GM19397 (cell line): ENCODE measurements around the gene CDCP1.

Experiments used
- ATAC-seq: cut with Tn5 transposase; IDR thresholded peaks from one replicate; pipeline ENCODE4 v1.9.1; 2021; ENCODE audit warnings: mild to moderate bottlenecking, moderate library complexity; ENCODE audit not compliant: unreplicated experiment

Gene CDCP1

DNA sequence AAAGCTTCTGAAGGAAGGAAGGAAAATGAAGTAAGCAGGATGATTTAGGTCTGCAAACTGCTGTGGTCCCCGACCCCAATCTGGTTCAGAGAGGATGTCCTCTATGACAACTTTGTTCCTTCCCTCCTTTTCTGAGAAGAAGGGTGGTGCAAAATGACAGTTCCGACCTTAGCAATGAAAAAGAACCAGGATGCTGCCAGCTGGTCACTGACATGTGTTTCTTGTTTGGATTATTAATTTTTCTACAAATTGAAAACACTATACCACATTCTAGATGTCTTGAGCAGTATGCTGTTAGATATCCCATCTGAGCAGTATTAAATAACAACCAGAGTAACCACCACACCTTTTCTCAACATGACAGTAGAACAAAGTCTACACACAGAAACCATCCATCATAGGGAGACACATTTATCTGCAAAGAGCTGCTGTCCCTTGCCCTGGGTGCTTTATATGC, 27.5 kb downstream of the CDCP1 start:
- ATAC-seq, result no peak

DNA sequence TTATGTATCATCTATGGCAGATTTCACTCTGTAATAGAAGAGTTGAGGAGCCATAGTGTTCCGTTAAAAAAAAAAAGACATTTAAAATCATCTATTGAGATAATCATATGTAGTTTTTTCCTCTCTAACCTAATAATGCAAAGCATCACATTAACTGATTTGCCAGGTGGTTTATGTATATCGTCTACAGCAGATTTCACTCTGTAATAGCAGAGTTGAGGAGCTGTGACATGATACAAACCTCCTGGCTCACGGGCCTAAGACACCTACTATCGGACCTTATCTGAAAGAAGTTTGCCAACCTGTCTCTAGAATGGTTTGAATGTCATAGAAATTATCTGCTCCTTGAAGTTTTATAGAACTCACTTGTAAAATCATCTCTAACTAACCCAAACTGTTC, 29.8 kb downstream of the CDCP1 start:
- no peak for ATAC-seq

DNA sequence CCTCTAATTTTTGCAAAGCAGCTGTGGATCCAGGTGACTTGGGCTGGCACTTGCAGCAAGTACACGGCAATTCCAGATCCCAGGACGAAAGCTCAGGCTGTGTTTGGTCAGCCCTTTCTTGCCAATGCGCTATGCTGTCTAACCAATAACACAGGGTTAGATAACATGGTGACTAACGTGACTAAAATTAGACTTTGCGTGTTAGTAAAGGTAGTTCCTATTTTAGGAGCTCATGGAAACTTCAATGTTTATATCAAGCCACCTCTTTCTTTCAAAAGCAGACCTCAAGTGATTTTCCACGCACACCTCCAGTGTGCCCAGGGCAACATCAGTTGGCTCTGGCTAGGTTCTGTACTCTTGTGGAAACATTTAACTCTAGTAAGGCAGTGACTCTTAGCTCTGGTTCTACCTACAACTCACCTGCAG, 32.5 kb downstream of the CDCP1 start:
- no peak for ATAC-seq

DNA sequence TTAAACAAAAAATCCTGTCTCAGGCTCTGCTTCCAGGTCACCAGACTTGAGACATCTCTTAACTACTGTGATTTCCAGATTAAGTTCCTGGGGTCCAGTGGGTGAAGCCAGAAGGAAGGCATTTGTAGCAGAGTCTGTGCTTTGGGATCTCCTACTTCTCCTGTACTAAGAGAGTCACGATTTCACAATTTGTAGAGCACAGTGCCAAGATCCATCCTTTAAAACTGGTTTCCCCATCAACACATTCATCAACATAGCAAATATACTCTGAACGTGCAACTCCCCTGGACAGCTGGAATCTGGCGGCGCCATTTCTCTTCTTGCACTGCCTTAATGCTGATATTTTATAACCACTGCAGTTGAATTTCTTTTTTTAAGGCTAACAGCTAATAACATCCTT, 33.2 kb downstream of the CDCP1 start:
- ATAC-seq, result no peak

DNA sequence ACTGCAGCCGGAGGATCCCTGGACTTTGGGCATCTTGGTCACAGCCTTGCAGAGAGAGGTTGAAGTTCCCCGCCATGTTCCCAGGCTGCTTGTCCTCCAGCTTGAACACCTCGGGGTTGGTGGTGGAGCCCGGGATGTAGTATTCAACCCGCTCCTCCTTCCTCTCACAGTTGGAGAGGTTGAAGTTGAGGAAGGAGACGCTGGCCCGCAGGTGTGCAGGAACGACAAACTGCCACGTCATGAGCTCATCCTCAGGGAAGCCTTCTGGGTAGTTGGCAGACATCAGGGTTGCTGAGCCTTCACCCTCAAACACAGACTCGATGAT, 35.7 kb downstream of the CDCP1 start:
- ATAC-seq, result no peak

DNA sequence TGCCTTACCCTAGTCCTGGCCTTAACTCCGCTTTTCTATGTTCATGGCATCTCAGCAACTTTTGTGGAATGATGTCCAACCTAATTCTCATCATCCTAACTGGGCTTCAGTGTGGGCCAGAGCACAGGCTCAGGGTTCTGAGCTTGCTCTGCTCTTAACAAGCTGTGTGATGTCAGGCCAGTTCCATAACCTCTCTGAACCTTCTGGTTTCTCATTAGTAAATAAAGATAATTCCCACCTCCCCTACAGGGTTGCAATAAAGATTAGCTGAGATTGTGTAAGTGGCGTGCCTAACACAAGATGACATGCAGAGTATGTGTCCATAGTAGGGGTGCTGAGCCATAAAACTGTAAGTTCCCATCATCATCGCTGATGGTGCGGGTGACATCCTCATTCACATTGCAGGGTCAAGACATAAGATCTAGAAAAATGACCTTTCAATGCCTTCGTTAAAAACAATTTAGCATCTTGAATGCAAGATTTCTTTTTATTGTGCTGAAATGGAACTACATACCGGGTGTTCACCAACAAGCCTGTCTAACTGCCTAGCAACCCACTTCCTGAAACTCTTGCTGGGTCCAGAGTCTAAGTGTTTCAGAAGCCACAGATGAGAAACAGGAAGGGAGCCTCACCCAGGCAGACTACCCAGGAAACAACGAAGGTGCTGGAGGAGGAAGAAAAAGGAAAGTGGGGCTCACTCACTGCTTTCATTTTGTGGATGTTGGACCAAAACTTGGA, 36.2 kb downstream of the CDCP1 start:
- ATAC-seq, result no peak

DNA sequence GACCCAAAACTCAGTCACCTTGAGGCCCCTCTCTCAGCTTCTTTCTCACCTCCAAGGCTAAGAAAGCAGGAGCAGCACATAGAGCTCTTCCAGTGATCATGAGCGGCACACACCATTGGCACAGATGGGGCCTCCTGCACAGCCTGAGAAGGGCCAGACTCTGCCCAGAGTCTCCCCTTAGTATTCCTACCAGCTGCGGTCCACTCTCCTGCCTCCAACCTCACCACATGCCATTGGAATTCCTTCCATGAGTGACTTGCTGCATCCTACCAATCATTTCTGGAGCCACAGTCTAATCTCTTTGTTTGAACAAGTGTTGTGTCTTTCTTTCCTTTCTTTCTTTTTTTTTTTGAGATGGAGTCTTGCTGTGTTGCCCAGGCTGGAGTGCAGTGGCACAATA, 39.3 kb downstream of the CDCP1 start:
- ATAC-seq, result no peak

DNA sequence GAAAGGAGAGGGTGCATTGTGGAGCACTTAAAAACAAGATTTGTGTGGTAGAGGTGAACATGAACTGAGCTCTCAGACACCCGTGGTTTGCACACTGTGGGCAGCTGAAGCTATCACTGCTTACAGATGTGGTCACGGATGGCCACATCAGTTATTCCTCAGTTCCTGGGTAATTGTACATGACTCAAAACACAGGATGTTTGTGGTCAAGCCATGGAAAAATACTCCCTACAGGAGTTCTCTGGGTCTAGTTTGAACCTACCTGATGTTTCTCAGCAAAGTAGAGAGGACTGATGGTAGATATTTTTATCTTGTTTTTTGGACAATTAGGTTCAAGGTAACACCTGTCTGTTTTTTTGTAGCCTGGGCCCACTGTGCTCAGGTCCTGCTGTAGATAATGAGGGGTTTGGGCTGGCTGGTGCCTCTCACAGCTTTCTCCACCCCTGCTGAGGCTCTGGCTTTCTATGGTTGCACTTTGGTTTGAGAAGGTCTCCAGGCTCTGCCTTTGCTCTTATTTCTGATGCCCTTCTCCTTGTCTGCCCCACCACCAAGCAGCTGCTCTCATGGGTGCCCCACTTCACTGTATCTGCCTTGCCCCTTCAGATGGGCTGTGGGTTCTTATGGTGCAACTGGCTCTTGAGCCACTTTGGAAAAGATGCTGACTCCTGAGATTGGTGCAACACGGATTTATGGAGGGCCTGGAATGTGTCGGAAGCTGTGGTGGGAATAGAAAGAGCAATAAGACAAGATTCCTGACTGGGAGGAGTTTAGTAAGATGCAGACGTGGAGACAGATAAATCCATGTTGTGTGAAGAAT, 40.1 kb downstream of the CDCP1 start:
- no peak for ATAC-seq

DNA sequence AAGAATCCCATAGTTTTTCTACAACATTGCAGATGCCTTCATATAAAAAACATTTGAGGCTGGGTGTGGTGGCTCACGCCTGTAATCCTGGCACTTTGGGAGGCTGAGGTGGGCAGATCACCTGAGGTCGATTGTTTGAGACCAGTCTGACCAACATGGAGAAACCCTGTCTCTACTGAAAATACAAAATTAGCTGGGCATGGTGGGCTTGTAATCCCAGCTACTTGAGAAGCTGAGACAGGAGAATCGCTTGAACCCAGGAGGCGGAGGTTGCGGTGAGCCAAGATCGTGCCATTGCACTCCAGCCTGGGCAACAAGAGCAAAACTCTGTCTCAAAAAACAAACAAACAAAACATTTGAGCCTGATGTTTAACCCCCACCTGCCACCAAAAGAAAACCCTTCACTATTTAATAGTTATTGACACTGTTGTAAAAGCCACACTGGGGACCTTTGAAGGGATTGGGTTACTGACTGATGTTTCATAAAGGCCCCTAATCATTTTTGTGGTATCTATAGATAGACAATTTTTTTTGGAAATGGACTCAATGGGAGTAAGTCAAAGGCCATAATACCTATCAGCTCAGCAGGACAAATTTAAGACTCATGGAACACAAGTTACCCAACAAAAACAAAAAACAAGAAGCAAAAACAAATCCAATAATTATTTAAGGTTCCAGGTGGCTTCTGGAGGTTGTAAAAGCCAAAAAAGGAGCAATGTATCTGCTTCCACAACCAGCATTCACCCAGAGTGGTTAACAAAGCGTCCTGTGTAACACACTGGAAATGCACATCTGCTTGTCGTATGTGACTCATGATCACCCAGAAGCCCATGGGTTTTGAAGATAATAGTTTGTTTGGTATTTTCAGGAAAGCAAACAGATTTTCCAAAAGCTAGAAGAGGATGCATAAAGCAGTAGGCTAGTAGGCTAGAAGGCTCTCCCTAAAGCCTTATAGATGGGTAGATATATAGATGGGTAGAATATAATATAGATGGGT, 41.2 kb downstream of the CDCP1 start:
- no peak for ATAC-seq

DNA sequence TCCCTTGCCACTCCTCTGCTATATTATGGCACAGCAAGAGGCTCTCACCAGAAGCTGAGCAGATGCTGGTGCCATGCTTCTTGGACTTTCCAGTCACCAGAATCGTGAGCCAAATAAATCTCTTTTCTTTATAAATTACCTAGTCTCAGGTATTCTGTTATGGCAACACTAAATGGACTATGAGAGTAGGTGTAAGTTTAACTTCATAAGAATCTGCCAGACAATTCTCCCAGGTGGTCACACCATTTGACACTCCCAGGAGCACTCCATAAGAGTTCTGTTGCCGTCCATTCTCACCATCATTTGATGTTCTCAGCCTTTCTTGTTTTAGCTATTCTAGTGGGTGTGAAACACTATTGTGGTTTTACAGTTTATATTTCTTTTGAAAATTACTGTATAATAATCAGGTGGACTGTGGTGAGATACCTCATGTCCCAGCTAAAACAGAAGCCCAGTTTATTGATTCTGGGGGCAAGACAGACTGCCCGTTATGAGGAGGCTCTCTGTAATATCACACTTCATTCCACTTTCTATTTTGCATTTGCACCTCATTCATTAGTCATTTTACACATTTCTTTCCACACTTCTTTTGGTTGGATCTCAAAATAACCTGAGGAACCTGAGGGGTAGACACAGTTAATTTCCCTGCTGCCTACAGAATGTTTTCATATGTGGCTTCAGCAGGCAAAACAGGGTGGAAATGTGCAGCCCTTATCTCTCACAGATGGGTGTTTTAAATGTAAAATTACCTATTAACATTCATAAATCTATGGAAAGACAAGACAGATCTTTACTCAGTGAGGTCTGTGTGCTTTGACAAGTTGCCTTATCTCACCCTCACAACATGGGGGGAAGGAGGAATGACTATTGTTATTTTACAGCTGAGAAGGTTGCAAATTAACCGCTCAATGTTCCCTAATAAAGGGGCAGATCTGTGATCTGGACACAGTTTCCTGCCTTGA, 42.1 kb downstream of the CDCP1 start:
- ATAC-seq, result no peak

DNA sequence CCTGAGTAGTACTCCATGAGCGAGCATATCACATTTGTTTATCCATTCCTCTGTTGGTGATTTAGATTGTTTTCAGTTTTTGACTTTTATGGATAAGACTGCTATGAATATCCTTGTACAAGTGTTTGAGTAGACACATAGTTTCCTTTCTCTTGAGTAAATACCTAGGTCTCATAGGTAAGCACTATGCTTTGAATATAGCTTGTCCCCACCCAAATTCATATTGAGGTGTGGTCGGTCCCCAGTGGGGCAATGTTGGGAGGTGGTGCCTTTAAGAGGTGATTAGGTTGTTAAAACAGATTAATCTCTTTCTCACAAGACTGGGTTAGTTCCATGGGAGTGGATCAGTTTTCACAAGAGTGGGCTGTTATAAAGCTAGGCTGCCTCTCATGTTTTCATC, 42.8 kb downstream of the CDCP1 start:
- no peak for ATAC-seq

DNA sequence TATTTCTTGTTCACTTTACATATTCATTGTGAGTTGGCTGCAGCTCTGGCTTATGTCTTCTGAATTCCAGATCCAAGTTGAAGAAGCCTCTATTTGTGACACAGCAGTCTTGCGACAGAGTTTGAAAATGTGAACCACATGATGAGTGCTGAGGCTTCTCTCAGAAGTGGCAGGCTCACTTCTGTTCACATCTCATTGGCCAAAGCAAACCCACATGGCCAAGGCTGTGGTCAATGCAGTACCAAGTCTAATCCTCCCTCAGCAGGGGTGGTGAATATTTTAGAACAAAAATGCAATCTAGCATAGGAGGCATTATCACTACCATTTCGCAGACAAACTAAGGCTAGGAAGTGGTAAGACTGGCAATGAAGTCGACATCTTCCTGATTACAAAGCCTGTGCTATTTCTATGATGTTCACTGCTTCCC, 45.2 kb downstream of the CDCP1 start:
- no peak for ATAC-seq

DNA sequence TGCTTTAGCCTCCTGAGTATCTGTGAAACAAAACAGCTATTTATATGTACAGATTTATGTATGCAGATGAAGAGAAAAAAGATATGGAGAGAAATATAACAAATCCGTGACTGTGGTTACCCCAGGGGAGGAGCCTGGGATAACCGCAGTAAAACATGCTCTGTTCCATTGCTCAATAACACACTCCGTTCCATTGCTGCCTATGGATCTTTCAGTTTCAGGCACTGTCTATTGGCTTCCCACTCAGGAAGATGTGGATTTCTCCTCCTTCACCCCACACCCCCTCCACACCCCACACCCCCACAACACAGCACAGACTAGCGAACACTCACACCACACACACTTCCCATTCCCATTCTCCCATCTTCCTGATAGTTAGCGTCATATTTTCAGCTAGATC, 47.9 kb downstream of the CDCP1 start:
- no peak for ATAC-seq

DNA sequence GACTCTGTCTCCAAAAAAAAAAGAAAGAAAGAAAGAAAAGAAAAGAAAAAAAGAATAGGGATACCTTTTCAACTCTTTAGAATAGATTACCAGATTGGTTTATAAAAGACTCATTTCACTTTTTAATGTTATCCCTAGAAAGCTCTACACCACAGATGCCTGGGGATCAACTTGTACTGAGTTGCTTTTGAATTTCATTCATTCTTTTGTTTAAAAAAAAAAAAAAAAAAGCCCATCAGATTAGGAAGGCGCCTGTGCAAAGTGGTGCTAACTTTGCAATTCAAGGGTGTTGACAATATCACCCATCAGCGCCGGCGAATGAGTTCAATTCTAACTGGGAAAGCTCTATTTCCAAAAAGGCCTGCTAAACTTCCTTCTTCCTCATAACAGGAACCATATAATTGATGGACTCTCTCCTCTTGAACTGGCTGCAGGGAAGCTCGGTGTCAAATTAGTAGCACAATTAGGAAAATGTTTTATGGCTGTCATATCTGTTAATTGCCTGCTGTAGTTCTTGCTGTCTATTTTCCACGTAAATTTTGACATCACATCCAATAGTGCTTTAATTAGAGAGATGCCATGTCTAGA, 48.8 kb downstream of the CDCP1 start:
- ATAC-seq, result no peak

DNA sequence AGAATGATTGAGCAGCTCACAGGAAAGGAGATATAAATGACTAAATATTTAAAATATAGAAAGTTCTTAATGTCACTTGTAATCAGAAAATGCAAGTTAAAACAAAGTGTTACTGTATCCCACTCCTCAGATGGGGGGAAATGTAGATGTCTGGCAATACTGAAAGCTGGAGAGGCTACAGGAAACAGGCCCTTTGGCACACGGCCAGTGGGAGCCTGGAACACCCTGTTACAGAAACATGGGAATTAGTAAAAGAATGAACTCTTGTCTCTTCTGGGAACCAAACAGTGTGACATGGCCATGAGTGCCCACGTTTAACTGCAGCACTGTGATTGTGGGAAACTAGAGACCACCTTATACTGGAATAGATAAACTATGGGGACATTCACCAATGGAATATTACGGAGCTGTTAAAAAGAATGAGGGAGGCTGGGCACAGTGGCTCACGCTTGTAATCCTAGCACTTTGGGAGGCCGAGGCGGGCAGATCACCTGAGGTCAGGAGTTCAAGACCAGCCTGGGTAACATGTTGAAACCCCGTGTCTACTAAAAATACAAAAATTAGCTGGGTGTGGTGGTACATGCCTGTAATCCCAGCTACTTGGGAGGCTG, 50.2 kb downstream of the CDCP1 start:
- no peak for ATAC-seq

DNA sequence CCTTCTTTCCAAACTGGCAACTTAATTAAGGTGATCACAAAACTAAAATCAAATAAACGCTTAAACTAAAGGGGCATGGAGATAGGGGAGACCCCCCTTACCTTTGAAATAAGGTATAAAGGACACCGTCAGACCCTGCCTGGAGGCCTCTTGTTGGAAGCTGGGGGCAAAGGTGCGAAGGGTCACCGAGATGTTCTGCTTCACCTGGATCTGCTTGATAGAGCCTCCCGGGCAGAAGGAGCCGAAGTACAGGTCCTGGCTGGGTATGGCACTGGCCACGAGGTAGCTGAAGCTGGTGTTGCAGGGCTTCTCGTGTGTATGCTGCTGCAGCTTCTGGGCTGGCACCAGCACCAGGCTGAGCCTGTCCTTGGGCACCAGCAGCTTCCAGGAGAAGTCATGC, 53.0 kb downstream of the CDCP1 start:
- no peak for ATAC-seq

DNA sequence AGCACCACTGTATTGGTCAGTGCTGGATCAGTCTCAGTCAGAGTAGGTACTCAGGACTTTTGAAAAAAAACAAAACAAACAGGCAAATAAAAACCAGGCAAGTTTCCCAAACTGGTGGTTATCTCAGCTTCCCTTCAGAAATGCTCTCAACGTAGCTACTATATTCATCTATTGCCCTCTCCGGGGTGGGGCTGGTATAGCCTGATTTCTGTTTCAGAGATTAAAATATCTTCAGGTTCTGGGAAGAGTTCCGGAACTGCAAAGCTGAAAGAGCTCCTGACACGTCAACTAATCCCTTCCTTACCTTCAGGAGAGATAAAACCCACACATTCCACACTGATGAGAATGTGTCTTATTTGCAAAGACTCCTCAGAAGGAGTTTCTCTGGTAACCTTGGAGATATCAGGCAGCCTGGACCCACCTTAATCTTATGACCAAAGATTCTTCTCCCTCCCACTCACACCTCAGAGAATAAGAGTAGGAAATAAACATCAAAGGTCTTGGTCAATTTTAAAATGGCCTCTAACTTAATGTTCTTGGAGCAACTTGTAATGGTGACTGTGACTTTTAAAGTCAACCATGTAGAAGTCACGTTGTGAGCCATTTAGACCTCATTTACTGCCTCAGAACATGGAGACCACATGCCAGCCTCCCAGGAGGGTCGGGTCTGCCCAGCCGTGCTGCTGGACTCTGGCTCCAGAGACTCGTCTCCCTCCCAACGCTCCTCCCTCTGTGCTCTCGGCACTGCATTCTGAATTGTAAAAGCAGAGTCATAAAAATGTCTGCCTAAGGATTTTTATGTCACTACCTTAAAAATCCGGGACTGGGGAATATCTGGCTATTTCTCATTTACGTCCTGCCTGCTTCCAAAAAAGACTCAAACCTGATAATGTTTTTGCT, 53.8 kb downstream of the CDCP1 start:
- ATAC-seq, result no peak

DNA sequence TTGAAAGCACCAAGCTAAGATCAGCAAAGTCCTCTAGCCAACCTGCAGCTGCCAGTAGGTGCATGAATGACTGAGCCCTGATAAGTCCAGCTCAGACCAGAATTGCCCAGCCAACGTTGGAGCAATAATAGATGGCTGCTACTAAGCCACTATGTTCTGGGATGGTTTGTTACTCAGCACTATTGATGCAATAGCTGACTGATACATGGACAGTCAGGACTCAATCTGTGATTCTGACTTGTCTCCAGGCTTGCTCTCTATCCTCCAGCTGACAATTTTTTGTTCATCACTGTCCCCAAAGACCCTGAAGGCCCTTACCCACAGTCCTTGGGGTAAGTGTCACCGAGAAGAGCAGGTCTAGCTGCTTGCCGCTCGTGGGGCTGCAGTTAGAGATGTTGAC, 55.3 kb downstream of the CDCP1 start:
- ATAC-seq, result no peak
